Right ventricle myocardium inferior (tissue), 1 donor: Measurements from ENCODE around the gene MAD1L1. TPM values are rescaled to one million over a fixed set of nuclear protein-coding genes. Genes with fewer than 3 reads are reported as not detected.
A peak's percentile ranks its signal among the peaks of the same experiment; 100 is the strongest.

ENCODE experiments used
- ATAC-seq: fragments of 200-7000 bp; cut with Tn5 transposase; one replicate; pipeline ENCODE4 v1.9.1; 2020; ENCODE audit warnings: mild to moderate bottlenecking, moderate library complexity
- DNase-seq: peaks from one replicate; pipeline ENCODE4 v3.0.0; 2021; ENCODE audit errors: missing footprints
- intact Hi-C: fragments of 100-400 bp; cut with DNase I; formaldehyde crosslinking; loops from one replicate; pipeline ENCODE4 v1.11.0; 2022
- total RNA-seq: library from RNA; stranded (reverse); fragmentation: NEBNext Ultra II Directional; extraction: Animal tissue kit (Norgen Biotek cat#: 25700); gene quantifications from one replicate; pipeline ENCODE4 v1.2.1, GENCODE V29; 2021
- donor health status: DM: no; HTN: yes; CAD: no; lungs with severe emphysema.

MAD1L1 gene
- total RNA-seq, 1 donor from 2014 or later = 19.1 TPM

DNA sequence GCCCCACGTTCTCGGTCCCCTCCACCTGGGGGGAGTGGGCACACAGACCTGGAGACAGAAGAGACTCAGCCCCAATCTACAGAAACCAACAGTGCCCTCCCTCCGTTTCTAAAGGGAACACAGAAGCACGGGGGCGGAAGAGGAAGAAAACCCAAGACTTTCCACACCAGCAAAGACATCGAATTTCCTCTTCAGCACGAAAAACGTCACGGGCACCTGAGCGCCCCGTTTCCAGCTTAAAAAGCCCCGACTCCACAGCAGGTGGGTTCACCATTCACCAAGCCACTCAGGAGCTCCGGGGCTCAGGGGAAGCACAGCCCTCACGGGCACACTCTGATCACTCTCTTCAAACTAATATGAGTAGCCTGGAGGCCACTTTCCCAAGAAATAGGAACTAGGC, 28.9 kb upstream of the MAD1L1 start:
- intact Hi-C loops = no loop called here
- ATAC-seq (no peak), DNase-seq (peak; percentile 18)

DNA sequence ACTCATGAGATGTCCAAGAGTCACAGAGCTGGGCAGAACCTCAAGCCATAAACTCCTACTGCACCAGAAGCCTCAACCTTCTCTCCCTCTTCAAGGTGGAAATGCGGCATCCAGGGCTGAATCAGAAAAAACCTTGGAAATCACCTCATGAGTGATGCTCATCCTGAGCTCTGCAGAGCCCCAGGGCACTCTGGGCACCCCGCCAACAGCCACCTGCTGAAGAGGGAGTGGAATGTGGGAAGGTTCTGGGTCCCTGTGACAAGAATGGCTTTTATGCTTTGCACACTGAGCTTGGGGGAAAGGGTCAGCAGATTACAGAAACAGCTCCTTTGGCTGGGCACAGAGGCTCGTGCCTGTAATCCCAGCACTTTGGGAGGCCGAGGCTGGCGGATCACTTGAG, 28.1 kb upstream of the MAD1L1 start:
- intact Hi-C loops = no loop called here
- no peak for ATAC-seq
- DNase-seq = no peak

DNA sequence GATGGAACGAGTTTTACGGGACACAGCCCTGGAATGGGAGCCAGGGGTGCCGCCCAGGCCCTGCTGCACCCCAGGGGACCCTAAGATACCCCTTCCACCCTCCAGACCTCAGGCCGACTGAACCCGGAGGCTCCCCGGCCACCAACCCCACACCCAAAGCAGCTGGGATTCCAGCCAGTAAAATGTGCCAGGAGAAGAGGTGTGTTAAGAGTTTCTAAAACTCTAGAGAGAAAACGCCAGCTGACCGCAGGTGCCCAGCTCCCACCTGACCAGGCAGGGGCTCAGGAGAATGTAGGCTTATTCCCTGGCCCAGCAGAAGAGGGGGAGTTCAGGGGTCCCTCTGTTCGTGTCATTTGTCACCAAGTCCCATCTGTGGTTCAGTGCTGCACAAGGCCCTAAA, 26.7 kb upstream of the MAD1L1 start:
- no peak for ATAC-seq
- DNase-seq = peak; percentile 3
- intact Hi-C loops = no loop called here

DNA sequence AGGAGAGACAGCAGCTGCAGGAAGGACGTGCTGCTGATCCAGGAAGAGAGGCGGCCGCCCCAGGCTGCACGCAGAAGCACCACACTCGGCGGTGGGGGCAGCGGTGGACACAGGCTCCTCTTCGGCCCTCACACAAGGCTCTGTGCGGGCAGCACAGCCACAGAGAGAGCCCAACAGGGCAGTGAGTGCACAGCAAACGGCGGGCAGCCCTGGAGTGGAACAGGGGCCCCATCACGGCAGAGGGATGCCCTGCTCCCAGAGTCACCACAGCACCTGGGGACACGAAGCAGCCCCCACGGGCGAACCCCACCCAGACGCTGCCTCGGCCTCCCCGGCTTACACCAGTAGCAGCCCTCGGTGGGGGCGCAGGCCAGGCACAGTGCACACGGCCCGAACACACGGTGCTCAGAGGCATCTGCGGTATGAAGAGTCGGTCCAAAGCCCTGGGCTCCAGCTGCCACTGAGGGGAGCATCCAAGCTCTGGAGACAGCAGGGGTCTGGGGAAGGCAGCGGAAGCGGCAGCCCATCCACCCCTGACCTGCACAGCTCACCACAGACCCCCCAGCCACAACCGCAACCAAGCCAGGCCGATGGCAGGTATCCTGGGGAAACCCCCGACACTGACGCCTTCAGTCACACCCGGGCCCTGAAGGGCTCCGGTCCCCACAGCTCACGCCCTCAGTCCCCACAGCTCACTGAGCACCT, 26.1 kb upstream of the MAD1L1 start:
- ATAC-seq (no peak), DNase-seq (no peak)
- intact Hi-C loops = no loop called here

DNA sequence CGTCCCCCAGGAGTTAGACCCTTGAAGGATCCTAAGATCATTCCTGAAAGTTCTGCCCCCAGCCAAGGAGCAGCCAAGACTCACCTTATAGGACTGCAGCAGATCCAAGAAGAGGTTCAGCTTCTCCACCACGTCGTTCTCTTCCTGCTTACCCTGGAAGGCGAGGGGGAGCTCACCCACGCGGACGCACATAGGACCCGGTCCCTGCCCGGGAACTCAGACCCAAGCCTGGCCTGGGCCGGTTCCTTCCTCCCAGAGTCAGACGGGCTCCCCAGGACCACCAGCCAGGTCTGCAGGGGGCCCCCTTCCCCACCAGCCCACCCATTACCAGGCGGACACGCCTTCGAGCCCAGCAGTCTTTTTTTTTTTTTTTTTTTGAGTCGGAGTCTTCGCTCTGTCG, 24.9 kb upstream of the MAD1L1 start:
- DNase-seq = peak; percentile 50
- ATAC-seq = no peak
- intact Hi-C loops = no loop called here

DNA sequence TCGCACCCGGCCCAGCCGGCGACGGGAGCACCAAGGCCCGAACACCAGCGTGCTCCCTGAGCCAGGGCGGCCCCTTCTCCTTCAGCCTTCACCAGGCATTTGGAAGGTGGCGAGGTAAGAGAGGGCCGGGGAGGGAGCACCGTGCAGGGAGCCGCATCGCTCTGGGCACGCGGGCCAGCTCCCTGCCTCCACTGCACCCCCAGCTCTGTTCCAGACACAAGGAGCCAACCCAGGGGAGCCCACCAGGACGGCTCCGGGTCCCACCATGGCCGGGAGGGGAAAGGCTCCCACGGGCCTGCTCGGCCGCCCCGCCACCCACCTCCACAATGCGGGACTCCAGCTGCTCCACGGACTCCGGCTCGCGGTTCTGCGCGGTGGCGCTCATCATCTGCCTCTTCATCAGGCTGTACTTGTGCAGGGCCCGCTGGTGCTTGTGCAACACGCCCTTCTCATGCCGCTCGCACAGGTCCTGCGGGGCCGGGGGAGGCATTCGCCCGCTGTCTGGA, 24.4 kb upstream of the MAD1L1 start:
- intact Hi-C loops = no loop called here
- no peak for ATAC-seq
- DNase-seq = peak; percentile 60

DNA sequence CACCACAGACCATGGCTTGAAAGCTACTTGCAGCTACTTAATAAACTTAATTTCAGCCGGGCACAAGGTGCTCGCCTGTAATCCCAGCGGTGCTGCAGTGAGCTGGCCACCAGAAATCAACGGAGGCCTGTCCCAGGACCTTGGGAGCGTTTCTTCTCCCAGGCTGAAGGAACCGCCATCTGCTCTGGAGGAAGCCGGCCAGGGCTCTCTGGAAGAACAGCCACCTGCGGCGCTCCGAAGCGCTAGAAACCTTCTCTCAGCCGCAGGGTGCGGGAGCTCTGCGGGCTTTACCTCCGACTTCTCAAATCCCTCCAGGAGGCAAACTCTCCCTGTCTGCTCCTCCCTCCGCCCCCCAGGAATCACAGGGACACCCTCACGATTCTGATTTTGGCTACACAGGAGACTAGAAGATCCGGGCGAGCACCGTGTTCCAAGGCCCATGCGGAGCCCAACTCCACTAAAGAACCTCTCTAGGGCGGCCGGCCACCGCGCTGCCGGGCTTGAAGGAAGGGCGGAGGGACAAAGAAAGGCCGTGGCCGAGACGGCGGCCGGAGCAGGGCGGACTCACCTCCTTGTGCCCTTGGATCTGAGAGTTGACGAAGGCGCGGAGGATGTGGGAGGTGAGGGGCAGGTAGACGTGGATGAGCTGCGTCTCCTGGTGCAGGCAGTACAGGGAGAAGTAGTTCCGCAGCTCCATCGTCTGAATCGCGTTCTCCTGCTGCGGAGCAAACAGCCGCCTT, 23.7 kb upstream of the MAD1L1 start:
- intact Hi-C loops = no loop called here
- no peak for ATAC-seq
- DNase-seq = peak; percentile 57

DNA sequence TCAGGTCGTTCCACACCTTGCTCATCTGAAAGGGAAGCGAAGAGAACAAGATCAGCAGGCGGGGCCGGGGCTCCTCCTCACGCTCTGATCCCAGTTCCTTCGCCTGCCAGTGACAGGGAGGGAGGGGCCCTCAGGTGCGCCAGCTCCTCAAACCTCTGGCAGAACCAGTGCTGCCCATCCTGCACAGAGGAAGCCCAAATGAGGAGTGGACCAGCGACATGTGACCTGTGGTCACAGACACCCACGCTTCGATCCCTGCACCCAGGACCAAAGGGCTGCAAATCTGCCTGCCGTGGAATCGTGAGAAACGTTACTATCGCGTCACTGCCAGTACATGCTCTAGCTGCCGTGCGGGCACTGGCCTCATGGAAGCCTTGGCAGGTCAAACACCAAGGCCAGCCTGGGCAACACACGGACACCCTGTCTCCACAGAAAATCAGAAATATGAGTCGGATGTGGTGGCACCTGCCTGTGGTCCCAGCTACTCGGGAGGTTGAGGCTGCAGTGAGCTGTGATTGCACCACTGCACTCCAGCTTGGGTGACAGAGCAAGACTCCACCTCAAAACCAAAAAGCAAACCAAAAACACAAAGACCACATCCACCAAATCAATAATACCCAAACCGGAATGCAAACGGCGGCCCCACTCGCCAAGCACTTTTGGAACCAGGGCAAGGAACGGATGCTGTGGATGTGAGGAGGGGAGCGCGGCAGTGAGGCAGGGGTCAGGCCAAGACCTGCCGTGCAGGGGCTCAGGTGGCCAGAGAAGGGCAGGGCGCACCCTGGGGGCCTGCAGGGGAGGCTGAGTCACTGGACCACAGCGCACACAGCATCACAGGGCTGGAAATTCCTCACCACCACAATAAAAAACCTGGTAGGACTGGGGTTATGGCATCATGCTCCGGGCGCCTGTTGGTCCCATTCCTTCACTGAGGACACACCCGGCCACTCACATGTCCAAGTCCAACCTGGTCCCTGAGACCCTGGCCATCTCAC, 22.7 kb upstream of the MAD1L1 start:
- ATAC-seq (no peak), DNase-seq (peak; percentile 45)
- intact Hi-C loops = no loop called here

DNA sequence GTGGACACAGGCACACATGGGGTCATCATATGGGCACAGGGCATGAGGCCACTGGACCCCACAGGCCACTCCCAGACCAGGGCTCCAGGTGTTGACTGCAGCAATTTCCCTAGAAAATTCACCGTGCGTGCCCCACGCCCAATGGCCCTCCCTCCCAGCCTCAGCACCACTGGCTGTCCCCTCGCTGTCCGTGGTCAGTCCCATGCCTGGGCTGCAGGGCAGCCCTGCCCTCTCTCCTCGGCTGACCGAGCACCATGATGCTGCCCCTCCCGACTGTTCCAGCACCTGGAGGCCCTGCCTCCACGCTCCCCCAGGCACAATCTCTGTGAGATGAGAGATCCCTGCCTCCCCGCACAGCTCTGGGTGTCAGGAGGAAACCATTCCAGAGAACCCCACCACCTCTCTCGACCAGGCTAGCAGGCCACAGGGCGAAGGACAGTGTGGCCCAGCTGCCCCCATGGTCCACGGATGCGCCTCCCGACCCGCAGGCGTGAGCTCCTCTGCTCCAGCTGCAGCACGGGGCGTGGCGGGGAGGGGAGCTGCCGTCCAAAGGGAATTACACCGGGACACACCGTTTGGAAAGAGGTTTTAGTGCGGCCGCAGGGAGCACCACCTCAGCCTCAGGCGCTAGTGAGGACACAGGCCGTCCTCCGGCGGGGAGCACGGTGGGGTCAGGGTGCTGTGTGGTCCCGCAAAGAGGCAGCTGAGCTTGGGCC, 21.8 kb upstream of the MAD1L1 start:
- intact Hi-C loops = no loop called here
- peak; percentile 1 for DNase-seq
- no peak for ATAC-seq

DNA sequence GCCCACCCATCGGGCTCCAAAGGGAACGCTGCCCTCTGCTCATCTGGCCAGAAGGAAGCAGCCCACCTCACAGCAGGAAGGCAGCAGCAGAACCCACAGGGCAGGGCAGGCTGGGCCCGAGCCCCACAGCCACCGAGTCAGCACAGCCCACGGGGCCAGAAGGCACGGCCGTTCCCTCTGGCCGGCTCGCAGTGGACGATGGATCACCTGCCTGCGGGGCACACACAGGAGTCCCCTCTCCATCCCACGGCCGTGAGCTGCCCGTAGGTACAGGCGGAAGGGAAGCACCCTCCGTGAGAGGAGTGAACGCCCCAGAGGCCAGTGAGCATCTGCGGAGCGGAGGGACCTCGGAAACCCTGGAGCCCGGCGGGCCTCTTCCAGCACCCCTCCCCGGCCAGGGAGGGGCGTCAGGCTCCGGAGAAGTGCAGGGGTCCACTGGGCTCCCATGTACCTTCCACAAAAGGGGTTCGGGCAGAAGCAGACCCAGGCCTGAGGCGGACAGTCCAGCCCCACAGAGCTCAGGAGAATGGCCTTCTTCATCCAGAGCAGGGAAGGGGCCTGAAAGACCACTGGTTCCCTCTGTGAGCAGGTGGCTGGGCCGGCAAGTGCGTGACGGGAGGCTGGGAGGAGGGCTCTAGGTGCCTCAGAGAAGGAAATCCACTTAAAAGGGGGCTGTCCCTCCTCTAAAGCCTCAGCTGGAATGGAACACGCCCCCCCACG, 20.9 kb upstream of the MAD1L1 start:
- intact Hi-C loops = no loop called here
- ATAC-seq (no peak), DNase-seq (peak; percentile 50)

DNA sequence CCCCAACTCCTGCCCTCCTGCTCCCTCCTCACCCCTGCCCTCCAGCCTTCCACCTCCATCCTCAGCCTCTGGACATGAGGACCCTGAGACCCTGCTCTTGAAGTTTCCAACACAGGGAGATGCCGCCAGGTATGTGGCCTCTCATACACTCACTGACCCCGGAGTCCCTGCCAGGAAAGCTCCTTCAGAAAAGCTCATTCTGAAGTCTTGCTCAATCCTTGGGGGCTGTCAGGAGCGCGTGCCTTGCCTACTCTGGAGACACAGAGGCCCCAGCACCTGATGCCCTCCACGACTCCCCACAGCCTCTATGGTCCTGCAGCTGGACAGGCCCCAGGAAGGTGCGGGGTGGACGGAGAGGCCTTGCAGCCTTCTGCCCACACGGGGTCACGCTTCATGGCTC, 20.3 kb upstream of the MAD1L1 start:
- ATAC-seq (no peak), DNase-seq (peak; percentile 48)
- intact Hi-C loops = no loop called here

DNA sequence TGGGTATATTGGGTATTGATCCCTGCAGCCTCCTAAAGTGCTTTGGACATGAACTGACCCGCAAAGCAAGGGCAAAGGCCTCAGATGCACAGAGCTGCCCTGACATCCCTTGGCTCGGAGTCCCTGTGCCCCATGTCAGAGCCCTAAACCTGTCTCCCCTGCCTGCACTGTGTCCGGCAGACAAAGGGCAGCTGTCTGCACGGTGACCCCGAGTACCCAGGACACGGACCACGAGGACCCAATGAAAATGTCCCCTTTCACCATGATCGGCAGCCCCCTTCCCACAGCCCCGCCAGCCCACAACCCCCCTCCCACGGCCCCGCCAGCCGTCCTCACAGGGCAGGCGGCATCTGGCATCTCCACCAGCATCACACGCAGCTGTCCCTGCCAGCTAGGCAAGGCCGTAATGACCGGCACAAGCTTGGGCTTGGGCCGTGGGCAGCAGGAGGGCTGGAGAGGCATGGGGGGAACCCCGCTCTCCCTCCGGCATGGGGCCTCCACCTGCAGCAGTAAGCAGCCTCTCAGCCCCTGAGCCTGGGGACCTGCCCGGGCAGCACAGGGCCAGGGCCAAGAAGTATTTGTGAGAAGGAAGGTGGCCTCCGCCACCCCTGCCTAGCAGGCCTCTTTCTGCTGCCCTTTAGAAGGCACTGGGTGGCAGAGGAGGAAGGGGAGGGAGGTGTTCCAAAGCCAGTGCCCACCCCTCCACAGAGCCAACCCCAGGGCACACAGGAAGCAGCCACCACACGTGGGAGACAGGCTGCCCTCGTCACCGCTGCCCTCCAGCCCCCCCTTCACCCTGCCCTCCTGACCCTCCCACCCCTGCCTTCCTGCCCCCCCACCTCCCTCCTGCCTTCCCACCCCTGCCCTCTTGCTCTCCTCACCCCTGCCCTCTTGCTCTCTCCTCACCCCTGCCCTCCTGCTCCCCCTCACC, 19.4 kb upstream of the MAD1L1 start:
- no peak for ATAC-seq
- peak; percentile 49 for DNase-seq
- intact Hi-C loops = no loop called here

DNA sequence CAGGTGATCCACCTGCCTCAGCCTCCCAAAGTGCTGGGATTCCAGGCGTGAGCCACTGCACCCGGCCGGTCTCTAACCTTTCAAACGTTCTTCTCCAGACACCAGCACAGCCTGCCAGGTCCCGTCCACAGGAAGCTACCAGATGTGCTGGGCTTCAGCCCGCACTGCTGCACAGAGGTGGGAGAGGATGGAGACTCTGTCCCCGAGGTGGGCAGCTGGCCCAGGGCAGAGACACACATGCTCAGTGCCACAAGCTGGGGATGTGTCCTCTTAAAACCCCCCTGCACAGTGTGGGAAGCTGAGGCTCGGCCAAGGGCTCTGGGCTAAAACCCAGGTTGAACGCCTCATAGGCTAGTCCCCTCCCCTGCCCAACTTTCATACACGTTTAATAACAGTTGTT, 18.6 kb upstream of the MAD1L1 start:
- DNase-seq = no peak
- intact Hi-C loops = no loop called here
- no peak for ATAC-seq

DNA sequence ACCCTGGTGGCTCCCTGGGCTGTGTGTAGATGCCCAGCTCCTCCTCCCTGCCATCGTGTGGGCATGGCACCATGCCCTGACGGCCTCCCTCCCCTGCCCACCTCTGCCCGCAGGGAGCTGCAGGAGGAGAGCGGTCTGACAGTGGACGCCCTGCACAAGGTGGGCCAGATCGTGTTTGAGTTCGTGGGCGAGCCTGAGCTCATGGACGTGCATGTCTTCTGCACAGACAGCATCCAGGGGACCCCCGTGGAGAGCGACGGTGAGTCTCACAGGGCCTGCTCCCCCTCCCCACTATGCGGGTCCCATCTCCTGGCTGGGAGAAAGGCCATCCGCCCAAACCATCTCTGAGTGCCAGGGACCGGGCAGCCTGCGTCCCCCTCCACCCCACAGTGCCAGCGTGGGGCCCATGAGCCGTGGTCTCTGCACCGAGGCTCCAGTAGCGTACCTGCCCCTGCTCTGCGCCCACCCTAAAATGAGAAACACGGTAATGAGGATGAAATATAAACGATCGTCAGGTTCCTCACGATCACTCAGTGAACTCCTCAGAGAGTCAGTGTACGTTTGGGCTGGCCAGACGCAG, 17.1 kb upstream of the MAD1L1 start:
- DNase-seq (no peak), ATAC-seq (no peak)
- intact Hi-C loops = loop anchor here (5.0 kb wide), 1 partner anchor 97 kb away; no protein-coding TSS in a partner anchor

DNA sequence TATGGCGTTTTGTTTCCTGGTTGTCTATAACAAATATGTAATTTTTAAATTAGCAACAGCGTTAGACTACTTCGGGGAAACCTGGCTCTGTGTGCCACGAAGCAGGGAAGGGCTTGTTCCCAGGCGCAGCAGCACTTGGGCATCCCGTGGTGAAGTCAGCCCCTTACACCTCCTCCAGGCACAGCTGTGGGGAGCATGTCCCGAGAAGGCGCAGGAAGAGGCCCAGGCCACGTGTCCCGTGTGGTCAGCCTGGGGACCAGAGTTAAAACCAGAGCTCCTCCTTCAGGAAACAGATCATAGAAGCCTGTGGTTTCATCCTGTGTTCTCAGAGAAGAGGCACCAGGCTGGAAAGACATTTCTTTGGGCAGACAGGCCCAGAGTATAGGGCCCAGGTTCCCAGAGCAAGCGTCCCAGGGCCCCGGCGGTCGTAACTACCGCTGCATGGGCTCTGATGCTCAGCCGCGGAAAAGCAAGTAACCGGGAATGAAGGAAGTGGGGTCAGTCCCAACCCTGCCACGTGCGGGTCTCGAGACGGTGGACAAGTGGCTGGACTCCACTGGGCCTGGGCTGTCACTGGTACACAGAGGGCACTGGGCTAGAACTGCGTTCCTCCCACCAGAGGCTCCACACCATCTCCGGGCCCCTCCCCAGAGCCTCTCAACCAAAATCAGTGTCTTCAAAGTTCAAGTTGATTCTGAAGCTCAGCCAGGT, 16.4 kb upstream of the MAD1L1 start:
- DNase-seq = peak; percentile 85
- intact Hi-C loops = loop anchor here (5.0 kb wide), 1 partner anchor 98 kb away; no protein-coding TSS in a partner anchor
- peak; percentile 86 for ATAC-seq
